PFSK-1 (cell line): ENCODE measurements around the gene ZFAND2A.

ENCODE experiments used
- FOXP2 ChIP-seq: optimal IDR thresholded peaks from 2 replicates; pipeline ENCODE3; 2011; ENCODE audit warnings: borderline replicate concordance, control low read depth, inconsistent platforms; ENCODE audit not compliant: insufficient read depth; ENCODE audit errors: extremely low read length, extremely low read depth
- POLR2AphosphoS5 ChIP-seq: IDR thresholded peaks from 2 replicates; pipeline ENCODE4 v1.6.1; 2012; ENCODE audit warnings: low read depth, mild to moderate bottlenecking, control low read depth, low read length, moderate library complexity
- REST ChIP-seq, 2 experiments: IDR thresholded peaks; 2 replicates each; pipeline versions ENCODE4 v1.6.1 to v1.8.0; 2011 to 2012; ENCODE audit warnings: low read depth in 2 of 2, low read length in 2 of 2, control low read depth in 1 of 2, inconsistent platforms in 1 of 2, mild to moderate bottlenecking in 1 of 2, moderate library complexity in 1 of 2; ENCODE audit not compliant: insufficient read depth in 1 of 2
- SIN3A ChIP-seq: IDR thresholded peaks from 2 replicates; pipeline ENCODE4 v1.6.1; 2012; ENCODE audit warnings: mild to moderate bottlenecking, low read length, moderate library complexity, borderline replicate concordance; ENCODE audit not compliant: insufficient read depth
- TAF1 ChIP-seq: IDR thresholded peaks from 2 replicates; pipeline ENCODE4 v1.6.1; 2012; ENCODE audit warnings: low read length, control low read depth, borderline replicate concordance; ENCODE audit not compliant: insufficient read depth

Gene ZFAND2A

GRCh38 chr7:1189986-1190772 is 30.2 kb upstream of the ZFAND2A start:
- TF ChIP-seq TAF1, result no peak
- no peak for TF ChIP-seq SIN3A
- TF ChIP-seq REST (IDR thresholded peaks at IDR 0.05; ENCODE audit: insufficient read depth in 1 of 2, low read depth in 2 of 2, low read length in 2 of 2), result no peak
- no peak for TF ChIP-seq POLR2AphosphoS5
- no peak for TF ChIP-seq FOXP2

GRCh38 chr7:1188720-1189294 is 28.8 kb upstream of the ZFAND2A start:
- TF ChIP-seq FOXP2 (no peak), POLR2AphosphoS5 (no peak)

GRCh38 chr7:1187127-1187526 is 27.1 kb upstream of the ZFAND2A start:
- TF ChIP-seq FOXP2 (no peak), SIN3A (no peak), REST (IDR thresholded peaks at IDR 0.05; ENCODE audit: insufficient read depth in 1 of 2, low read depth in 2 of 2, low read length in 2 of 2) (no peak), POLR2AphosphoS5 (no peak), TAF1 (no peak)

GRCh38 chr7:1181640-1182039 is 21.6 kb upstream of the ZFAND2A start:
- TF ChIP-seq REST (IDR thresholded peaks at IDR 0.05; ENCODE audit: insufficient read depth in 1 of 2, low read depth in 2 of 2, low read length in 2 of 2) (no peak), POLR2AphosphoS5 (no peak), SIN3A (no peak), FOXP2 (no peak), TAF1 (no peak)

GRCh38 chr7:1181031-1181430 is 21.0 kb upstream of the ZFAND2A start:
- TF ChIP-seq POLR2AphosphoS5, result no peak
- no peak for TF ChIP-seq TAF1
- TF ChIP-seq FOXP2, result no peak
- no peak for TF ChIP-seq SIN3A
- no peak for TF ChIP-seq REST (IDR thresholded peaks at IDR 0.05; ENCODE audit: insufficient read depth in 1 of 2, low read depth in 2 of 2, low read length in 2 of 2)
